Cardiac muscle cell (in vitro differentiated cells and primary cell): Measurements from ENCODE around the gene DST. TPM values are rescaled to one million over a fixed set of nuclear protein-coding genes. Genes with fewer than 3 reads are reported as not detected.

Experiments used
- DNase-seq, 2 donors: peaks; one replicate each; pipeline versions ENCODE4 v3.0.0 to v3.0.0-alpha.2; 2010 to 2017; ENCODE audit warnings: low read depth in 1 of 2, low spot score in 1 of 2
- H3K27ac ChIP-seq: fragments of 200-600 bp; sonication (generic); 2 replicates; pipeline ENCODE4 v1.5.1; 2016
- H3K27me3 ChIP-seq: fragments of 200-600 bp; sonication (generic); 2 replicates; pipeline ENCODE4 v1.6.0; 2016; ENCODE audit warnings: control low read depth
- H3K36me3 ChIP-seq: fragments of 200-600 bp; sonication (generic); 2 replicates; pipeline ENCODE4 v1.5.1; 2016; ENCODE audit warnings: control low read depth
- H3K4me1 ChIP-seq: fragments of 200-600 bp; sonication (generic); 2 replicates; pipeline ENCODE4 v1.8.1; 2017; ENCODE audit warnings: low read depth, mild to moderate bottlenecking, mixed run types
- H3K4me3 ChIP-seq: fragments of 200-600 bp; sonication (generic); 2 replicates; pipeline ENCODE4 v1.5.1; 2016; ENCODE audit warnings: mild to moderate bottlenecking
- H3K9me3 ChIP-seq: fragments of 200-600 bp; sonication (generic); 2 replicates; pipeline ENCODE4 v1.5.1; 2017; ENCODE audit warnings: low read depth, mild to moderate bottlenecking, control low read depth
- CTCF ChIP-seq: IDR thresholded peaks from 2 replicates; pipeline ENCODE4 v1.5.1; 2012; ENCODE audit warnings: low read depth, mild to moderate bottlenecking, low read length
- polyA plus RNA-seq: library from polyadenylated mRNA; unstranded; fragments of >200 nt; fragmentation: Nextera tagmentation; extraction: Ambion mirVana; gene quantifications from 2 replicates; pipeline ENCODE4 v1.2.1, GENCODE V29; 2016
- total RNA-seq: library from RNA; depleted of rRNA; stranded (reverse); fragments of >200 nt; gene quantifications from 2 replicates; pipeline ENCODE4 v1.2.3, GENCODE V29; 2016

DST gene
- total and polyA plus RNA-seq, 2 experiments from 2014 or later = 31.7 to 82.1 TPM

- DNase-seq = no peak
- H3K4me1 ChIP-seq = no peaks in the 10 kb centered on the region
- no peaks in the 10 kb centered on the region for H3K9me3 ChIP-seq
- no peak for TF ChIP-seq CTCF
- peak overlapping the region; percentile 31 for H3K4me3 ChIP-seq
- no peaks in the 10 kb centered on the region for H3K36me3 ChIP-seq
- no peak overlapping the region for H3K27ac ChIP-seq
- peaks cover 6% of the 10 kb centered on the region for H3K27me3 ChIP-seq
Measured at GRCh38 chr6:56541741-56542360, 100.8 kb downstream of the DST start.

- Histone ChIP-seq H3K4me1 (no peaks in the 10 kb centered on the region), H3K27ac (no peak overlapping the region), H3K9me3 (no peaks in the 10 kb centered on the region), H3K36me3 (no peaks in the 10 kb centered on the region), H3K27me3 (peaks cover 6% of the 10 kb centered on the region), H3K4me3 (no peak overlapping the region)
- no peak for TF ChIP-seq CTCF
- no peak for DNase-seq
Measured at GRCh38 chr6:56541030-56541600, 101.6 kb downstream of the DST start.

GRCh38 chr6:56540232-56541029 lies 102.3 kb downstream of the DST start:
- Histone ChIP-seq H3K27me3 (peaks cover 6% of the 10 kb centered on the region), H3K36me3 (no peaks in the 10 kb centered on the region), H3K4me3 (no peak overlapping the region), H3K27ac (no peak overlapping the region), H3K9me3 (no peaks in the 10 kb centered on the region), H3K4me1 (no peaks in the 10 kb centered on the region)
- TF ChIP-seq CTCF = no peak
- DNase-seq = no peak

GRCh38 chr6:56539527-56540105 lies 103.1 kb downstream of the DST start:
- no peak for TF ChIP-seq CTCF
- no peak for DNase-seq
- H3K4me1 ChIP-seq = no peaks in the 10 kb centered on the region
- H3K4me3 ChIP-seq = no peak overlapping the region
- H3K36me3 ChIP-seq = peaks cover 2% of the 10 kb centered on the region
- no peak overlapping the region for H3K27ac ChIP-seq
- no peaks in the 10 kb centered on the region for H3K9me3 ChIP-seq
- H3K27me3 ChIP-seq = peaks cover 6% of the 10 kb centered on the region

- no peaks in the 10 kb centered on the region for H3K9me3 ChIP-seq
- peaks cover 2% of the 10 kb centered on the region for H3K36me3 ChIP-seq
- DNase-seq = no peak
- peaks cover 6% of the 10 kb centered on the region for H3K27me3 ChIP-seq
- no peak for TF ChIP-seq CTCF
- H3K27ac ChIP-seq = no peak overlapping the region
- no peak overlapping the region for H3K4me3 ChIP-seq
- H3K4me1 ChIP-seq = no peaks in the 10 kb centered on the region
Measured at GRCh38 chr6:56538851-56539250, 103.8 kb downstream of the DST start.
